Measurements from ENCODE around the gene TSPAN18. TPM values are rescaled to one million over a fixed set of nuclear protein-coding genes. Genes with fewer than 3 reads are reported as not detected.

TSPAN18 gene
- total RNA-seq, 2 experiments from 2014 or later = 0.85 to 0.92 TPM

DNA sequence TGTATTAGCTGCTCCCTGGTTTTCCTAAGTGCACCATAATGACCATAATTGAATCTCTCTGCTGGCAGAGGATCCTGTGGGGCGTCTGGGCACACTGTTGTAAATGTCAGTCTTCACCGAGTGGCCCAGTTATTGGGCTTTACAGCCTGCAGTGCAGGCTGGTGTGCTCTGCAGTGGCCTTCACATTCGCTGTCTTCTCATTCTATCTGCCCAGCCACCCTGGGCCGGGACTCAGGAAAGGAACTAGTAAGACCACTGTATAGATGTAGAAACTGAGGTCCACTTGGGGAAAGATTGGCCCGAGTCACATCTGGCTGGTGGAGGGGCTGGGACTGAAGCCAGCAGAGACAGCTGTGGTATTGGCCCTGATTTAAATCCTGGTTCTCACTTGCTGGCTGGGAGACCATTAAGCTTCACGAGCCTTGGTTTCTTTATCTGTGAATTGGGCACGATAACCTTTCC lies 49.3 kb downstream of the TSPAN18 start:
- H3K4me1 Mint-ChIP-seq (ENCODE audit: low read depth) = no peaks in the 10 kb centered on the region
- no peak overlapping the region for H3K4me3 Mint-ChIP-seq
- H3K9me3 Mint-ChIP-seq = no peaks in the 10 kb centered on the region
- no peak overlapping the region for H3K27ac Mint-ChIP-seq
- POLR2A ChIA-PET = no interaction called here
- CTCF ChIA-PET = interaction anchor here (0.7 to 4.8 kb wide), 47 partner anchors 8 to 266 kb away, joined by 3 to 28 read pairs (median 4); no protein-coding TSS in a partner anchor
- intact Hi-C loops (cut with micrococcal nuclease) = loop anchor here (5.0 to 10.0 kb wide), 3 partner anchors 116 to 219 kb away; no protein-coding TSS in a partner anchor
- H3K27me3 Mint-ChIP-seq = peaks cover 4% of the 10 kb centered on the region
- TF ChIP-seq, protein P1, sequence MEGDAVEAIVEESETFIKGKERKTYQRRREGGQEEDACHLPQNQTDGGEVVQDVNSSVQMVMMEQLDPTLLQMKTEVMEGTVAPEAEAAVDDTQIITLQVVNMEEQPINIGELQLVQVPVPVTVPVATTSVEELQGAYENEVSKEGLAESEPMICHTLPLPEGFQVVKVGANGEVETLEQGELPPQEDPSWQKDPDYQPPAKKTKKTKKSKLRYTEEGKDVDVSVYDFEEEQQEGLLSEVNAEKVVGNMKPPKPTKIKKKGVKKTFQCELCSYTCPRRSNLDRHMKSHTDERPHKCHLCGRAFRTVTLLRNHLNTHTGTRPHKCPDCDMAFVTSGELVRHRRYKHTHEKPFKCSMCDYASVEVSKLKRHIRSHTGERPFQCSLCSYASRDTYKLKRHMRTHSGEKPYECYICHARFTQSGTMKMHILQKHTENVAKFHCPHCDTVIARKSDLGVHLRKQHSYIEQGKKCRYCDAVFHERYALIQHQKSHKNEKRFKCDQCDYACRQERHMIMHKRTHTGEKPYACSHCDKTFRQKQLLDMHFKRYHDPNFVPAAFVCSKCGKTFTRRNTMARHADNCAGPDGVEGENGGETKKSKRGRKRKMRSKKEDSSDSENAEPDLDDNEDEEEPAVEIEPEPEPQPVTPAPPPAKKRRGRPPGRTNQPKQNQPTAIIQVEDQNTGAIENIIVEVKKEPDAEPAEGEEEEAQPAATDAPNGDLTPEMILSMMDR (IDR thresholded peaks at IDR 0.05) = no peak
- no peak for DNase-seq
- H3K36me3 Mint-ChIP-seq (ENCODE audit: low read depth) = no peaks in the 10 kb centered on the region
- ATAC-seq = no peak

DNA sequence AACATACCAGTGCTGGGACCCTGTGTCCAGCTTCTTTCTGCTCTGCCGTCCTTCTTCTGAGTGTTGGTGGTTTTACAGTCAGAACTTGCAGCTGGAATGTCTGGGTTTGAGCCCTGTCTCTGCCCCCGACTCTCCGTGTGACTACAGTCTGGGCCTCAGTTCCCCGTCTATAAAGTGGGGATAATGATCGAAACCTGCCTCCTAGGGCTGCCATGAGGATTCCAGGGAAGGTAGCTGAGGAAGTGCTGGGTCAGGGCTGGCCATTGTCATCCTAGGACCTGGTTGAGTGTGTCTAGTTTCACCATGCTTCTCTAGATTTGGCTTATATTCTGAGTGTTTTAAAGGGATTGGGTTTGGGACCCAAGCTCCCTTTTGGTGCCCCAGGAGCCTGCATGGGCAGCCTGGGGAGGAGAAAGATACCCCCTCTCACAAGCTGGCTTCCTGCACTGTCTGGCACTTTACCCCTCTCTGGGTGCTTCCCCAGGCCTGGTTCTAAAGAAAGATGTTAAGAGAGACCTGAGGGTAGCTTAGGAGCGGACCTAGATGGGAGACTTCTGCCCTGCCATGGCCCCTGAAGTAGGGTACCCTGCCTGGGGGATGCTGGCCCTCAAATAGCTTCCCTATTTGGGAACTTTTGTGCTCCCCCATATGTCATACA lies 49.9 kb downstream of the TSPAN18 start:
- no peak overlapping the region for H3K27ac Mint-ChIP-seq
- no peaks in the 10 kb centered on the region for H3K9me3 Mint-ChIP-seq
- H3K4me3 Mint-ChIP-seq = no peak overlapping the region
- H3K36me3 Mint-ChIP-seq (ENCODE audit: low read depth) = no peaks in the 10 kb centered on the region
- ATAC-seq (no peak), DNase-seq (no peak)
- TF ChIP-seq, protein P1 (IDR thresholded peaks at IDR 0.05) = no peak
- intact Hi-C loops (cut with micrococcal nuclease) = loop anchor here (5.0 to 10.0 kb wide), 3 partner anchors 116 to 219 kb away; no protein-coding TSS in a partner anchor
- POLR2A ChIA-PET = no interaction called here
- CTCF ChIA-PET = interaction anchor here (1.0 to 4.8 kb wide), 22 partner anchors 10 to 265 kb away, joined by 3 to 28 read pairs (median 6); no protein-coding TSS in a partner anchor
- H3K27me3 Mint-ChIP-seq = peaks cover 4% of the 10 kb centered on the region
- no peaks in the 10 kb centered on the region for H3K4me1 Mint-ChIP-seq (ENCODE audit: low read depth)

DNA sequence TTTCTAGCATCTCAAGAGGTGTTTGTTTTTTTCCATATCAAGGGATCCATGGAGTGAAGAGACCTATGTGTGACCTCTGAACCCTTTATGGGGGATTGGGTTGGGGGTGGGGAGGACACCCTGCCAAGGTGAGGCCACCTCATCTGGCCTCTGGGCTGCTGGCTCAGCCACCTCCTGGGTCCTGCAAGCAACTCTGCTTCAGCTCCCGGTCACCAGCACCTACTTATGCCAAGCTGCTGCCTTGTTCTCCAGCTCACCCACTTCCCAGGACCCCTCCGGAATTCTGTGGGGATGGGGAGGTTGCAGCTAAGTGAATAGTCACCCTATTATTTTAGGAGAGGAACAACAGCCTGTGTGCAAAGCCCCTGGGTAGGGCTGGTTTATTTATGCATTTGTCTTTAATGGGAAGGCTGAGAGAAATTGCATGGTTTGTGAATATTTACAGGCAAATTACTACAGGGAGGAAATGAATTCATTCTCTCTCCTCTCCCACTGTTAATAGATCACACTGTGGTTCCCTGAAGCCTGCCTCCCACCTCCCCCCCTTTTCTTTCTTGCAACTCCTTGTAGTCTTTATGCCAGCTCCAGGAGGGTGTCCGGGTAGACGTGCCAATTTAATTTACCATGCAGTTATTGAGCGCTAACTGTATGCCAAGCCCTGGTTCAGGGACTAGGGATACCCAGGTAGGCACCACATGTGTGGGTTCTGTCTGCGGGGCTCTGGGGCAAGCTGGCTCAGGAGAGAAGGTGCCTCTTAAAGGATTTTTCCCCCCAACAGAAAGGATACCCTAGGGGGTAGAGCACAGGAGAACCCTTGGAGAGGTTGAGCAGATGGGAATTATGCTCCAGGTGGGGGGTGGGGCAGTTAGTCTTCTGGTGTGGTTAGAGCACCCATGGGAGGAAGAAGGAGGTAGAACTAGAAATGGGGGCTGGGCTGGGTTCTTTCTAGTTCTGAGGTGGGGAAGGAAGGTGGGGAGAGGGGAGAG lies 50.7 kb downstream of the TSPAN18 start:
- Mint-ChIP-seq H3K4me1 (ENCODE audit: low read depth) (no peaks in the 10 kb centered on the region), H3K4me3 (no peak overlapping the region), H3K9me3 (no peaks in the 10 kb centered on the region), H3K27ac (no peak overlapping the region), H3K36me3 (ENCODE audit: low read depth) (no peaks in the 10 kb centered on the region), H3K27me3 (peaks cover 4% of the 10 kb centered on the region)
- DNase-seq (no peak), ATAC-seq (no peak)
- ChIA-PET CTCF (interaction anchor here (1.1 to 4.8 kb wide), 9 partner anchors 10 to 254 kb away, joined by 3 to 28 read pairs (median 5); no protein-coding TSS in a partner anchor), POLR2A (no interaction called here)
- TF ChIP-seq, protein P1 (IDR thresholded peaks at IDR 0.05) = no peak
- intact Hi-C loops (cut with micrococcal nuclease) = loop anchor here (5.0 to 10.0 kb wide), 3 partner anchors 115 to 220 kb away; no protein-coding TSS in a partner anchor

GRCh38 chr11:44778195-44779100 lies 51.7 kb downstream of the TSPAN18 start:
- H3K4me3 Mint-ChIP-seq = no peak overlapping the region
- ChIA-PET CTCF (interaction anchor here (0.8 to 1.1 kb wide), 3 partner anchors 37 to 222 kb away, joined by 3 to 4 read pairs (median 3); no protein-coding TSS in a partner anchor), POLR2A (no interaction called here)
- ATAC-seq (no peak), DNase-seq (no peak)
- H3K9me3 Mint-ChIP-seq = no peaks in the 10 kb centered on the region
- H3K4me1 Mint-ChIP-seq (ENCODE audit: low read depth) = no peaks in the 10 kb centered on the region
- H3K36me3 Mint-ChIP-seq (ENCODE audit: low read depth) = no peaks in the 10 kb centered on the region
- peaks cover 4% of the 10 kb centered on the region for H3K27me3 Mint-ChIP-seq
- intact Hi-C loops (cut with micrococcal nuclease) = loop anchor here (5.0 to 10.0 kb wide), 3 partner anchors 114 to 221 kb away; no protein-coding TSS in a partner anchor
- TF ChIP-seq, protein P1 (IDR thresholded peaks at IDR 0.05) = no peak
- H3K27ac Mint-ChIP-seq = no peak overlapping the region

Measured in activated CD8-positive, alpha-beta T cell treated with anti-CD3 and anti-CD28 coated beads for 36 hours (primary cell).